Neural progenitor cell (in vitro differentiated cells): ENCODE results near the gene FAM120C. TPM values are rescaled to one million over a fixed set of nuclear protein-coding genes. Genes with fewer than 3 reads are reported as not detected.

Experiments
- DNase-seq: peaks from one replicate; pipeline ENCODE4 v3.0.0-alpha.2; 2016; ENCODE audit warnings: low spot score
- H2AFZ ChIP-seq: fragments of 200-600 bp; sonication (generic); replicated peaks from 2 replicates; pipeline ENCODE4 v1.6.1; 2016; ENCODE audit warnings: antibody characterized with exemption
- H3F3A ChIP-seq: fragments of 200-600 bp; sonication (generic); 2 replicates; pipeline ENCODE4 v1.6.1; 2016; ENCODE audit warnings: antibody characterized with exemption, low read depth
- H3K27ac ChIP-seq: fragments of 200-600 bp; sonication (generic); 2 replicates; pipeline ENCODE4 v1.5.1; 2016; ENCODE audit warnings: mild to moderate bottlenecking
- H3K27me3 ChIP-seq: fragments of 200-600 bp; sonication (generic); 2 replicates; pipeline ENCODE4 v1.6.1; 2016; ENCODE audit warnings: mild to moderate bottlenecking, moderate library complexity
- H3K36me3 ChIP-seq: fragments of 200-600 bp; sonication (generic); 2 replicates; pipeline ENCODE4 v1.5.1; 2016
- H3K4me1 ChIP-seq: fragments of 200-600 bp; sonication (generic); 2 replicates; pipeline ENCODE4 v1.6.1; 2016; ENCODE audit warnings: mixed run types
- H3K4me2 ChIP-seq: fragments of 200-600 bp; sonication (generic); 2 replicates; pipeline ENCODE4 v1.6.1; 2016
- H3K4me3 ChIP-seq: fragments of 200-600 bp; sonication (generic); 2 replicates; pipeline ENCODE4 v1.5.1; 2016
- H3K79me2 ChIP-seq: fragments of 200-600 bp; sonication (generic); 2 replicates; pipeline ENCODE4 v1.6.1; 2016; ENCODE audit warnings: low read depth
- H3K9ac ChIP-seq: fragments of 200-600 bp; sonication (generic); 2 replicates; pipeline ENCODE4 v1.6.1; 2016
- H3K9me3 ChIP-seq: fragments of 200-600 bp; sonication (generic); 2 replicates; pipeline ENCODE4 v1.5.1; 2016; ENCODE audit warnings: low read depth
- H4K20me1 ChIP-seq: fragments of 200-600 bp; sonication (generic); 2 replicates; pipeline ENCODE4 v1.6.1; 2016; ENCODE audit warnings: low read depth
- H3K27ac Mint-ChIP-seq: 3 replicates; pipeline ENCODE4 v1.8.0; 2021; ENCODE audit warnings: mixed read lengths
- H3K27me3 Mint-ChIP-seq: 2 replicates; pipeline ENCODE4 v1.8.0; 2022; ENCODE audit warnings: low read depth, mild to moderate bottlenecking, inconsistent platforms, moderate library complexity, mixed read lengths; ENCODE audit not compliant: insufficient read depth
- H3K36me3 Mint-ChIP-seq: 3 replicates; pipeline ENCODE4 v1.8.0; 2021; ENCODE audit warnings: mixed read lengths
- H3K4me1 Mint-ChIP-seq: 3 replicates; pipeline ENCODE4 v1.8.0; 2021; ENCODE audit warnings: mixed read lengths
- H3K4me3 Mint-ChIP-seq: 3 replicates; pipeline ENCODE4 v1.8.0; 2021; ENCODE audit warnings: mild to moderate bottlenecking, moderate library complexity, mixed read lengths
- H3K9me3 Mint-ChIP-seq: 3 replicates; pipeline ENCODE4 v1.8.0; 2020; ENCODE audit warnings: mixed read lengths
- CTCF ChIP-seq: fragments of 200-600 bp; sonication (generic); IDR thresholded peaks from 2 replicates; pipeline ENCODE4 v1.5.1; 2017; ENCODE audit warnings: antibody characterized with exemption, mild to moderate bottlenecking
- EZH2 ChIP-seq: fragments of 200-600 bp; sonication (generic); IDR thresholded peaks from 2 replicates; pipeline ENCODE4 v1.6.1; 2017; ENCODE audit warnings: antibody characterized with exemption, mild to moderate bottlenecking, moderate library complexity
- EZH2phosphoT487 ChIP-seq: fragments of 200-600 bp; sonication (generic); IDR thresholded peaks from 2 replicates; pipeline ENCODE4 v1.6.1; 2017; ENCODE audit warnings: antibody characterized with exemption
- total RNA-seq: library from RNA; depleted of rRNA; stranded (reverse); fragments of >200 nt; gene quantifications from 2 replicates; pipeline ENCODE4 v1.2.3, GENCODE V29; 2015; ENCODE audit warnings: low replicate concordance

Gene FAM120C
- total RNA-seq, 1 donor from 2014 or later = 5.1 TPM

- Histone ChIP-seq H4K20me1 (no peaks in the 10 kb centered on the region), H3K36me3 (no peaks in the 10 kb centered on the region), H3K27me3 (no peaks in the 10 kb centered on the region), H3K9me3 (peaks cover 8% of the 10 kb centered on the region), H3K4me1 (no peaks in the 10 kb centered on the region), H3K4me2 (no peak overlapping the region), H3F3A (no peaks in the 10 kb centered on the region), H3K27ac (no peak overlapping the region), H3K9ac (no peak overlapping the region), H3K4me3 (no peak overlapping the region), H2AFZ (no peak overlapping the region), H3K79me2 (no peaks in the 10 kb centered on the region)
- Mint-ChIP-seq H3K36me3 (no peaks in the 10 kb centered on the region), H3K4me1 (no peaks in the 10 kb centered on the region), H3K27ac (no peak overlapping the region), H3K27me3 (peaks cover 2% of the 10 kb centered on the region), H3K4me3 (no peak overlapping the region), H3K9me3 (no peaks in the 10 kb centered on the region)
- TF ChIP-seq EZH2phosphoT487 (no peak), EZH2 (no peak), CTCF (no peak)
- DNase-seq = no peak
These were observed 12.0 kb upstream of the FAM120C start for GRCh38 chrX:54194982-54195588.

GRCh38 chrX:54193085-54193821 lies 10.2 kb upstream of the FAM120C start:
- no peak overlapping the region for H3K4me3 ChIP-seq
- Mint-ChIP-seq H3K36me3 (no peaks in the 10 kb centered on the region), H3K4me3 (no peak overlapping the region), H3K9me3 (peaks cover 2% of the 10 kb centered on the region), H3K27me3 (no peaks in the 10 kb centered on the region), H3K27ac (no peak overlapping the region), H3K4me1 (no peaks in the 10 kb centered on the region)
- no peak overlapping the region for H3K27ac ChIP-seq
- no peaks in the 10 kb centered on the region for H3K27me3 ChIP-seq
- TF ChIP-seq EZH2phosphoT487 = no peak
- no peak for TF ChIP-seq EZH2
- no peak for TF ChIP-seq CTCF
- H3K4me1 ChIP-seq = no peaks in the 10 kb centered on the region
- peaks cover 8% of the 10 kb centered on the region for H3K9me3 ChIP-seq
- no peaks in the 10 kb centered on the region for H4K20me1 ChIP-seq
- no peak overlapping the region for H3K4me2 ChIP-seq
- DNase-seq = no peak
- H3K36me3 ChIP-seq = no peaks in the 10 kb centered on the region
- H2AFZ ChIP-seq = no peak overlapping the region
- no peaks in the 10 kb centered on the region for H3K79me2 ChIP-seq
- no peaks in the 10 kb centered on the region for H3F3A ChIP-seq
- no peak overlapping the region for H3K9ac ChIP-seq

GRCh38 chrX:54184474-54184873 lies 1.4 kb upstream of the FAM120C start:
- H3K27me3 Mint-ChIP-seq = peaks cover 4% of the 10 kb centered on the region
- Histone ChIP-seq H3K9me3 (no peaks in the 10 kb centered on the region), H3K79me2 (peaks cover 35% of the 10 kb centered on the region), H4K20me1 (peaks cover 18% of the 10 kb centered on the region), H3K36me3 (no peaks in the 10 kb centered on the region), H3F3A (no peaks in the 10 kb centered on the region), H3K9ac (no peak overlapping the region), H3K4me3 (no peak overlapping the region), H3K27me3 (no peaks in the 10 kb centered on the region), H3K4me2 (no peak overlapping the region), H2AFZ (no peak overlapping the region), H3K4me1 (peaks cover 15% of the 10 kb centered on the region), H3K27ac (no peak overlapping the region)
- H3K27ac Mint-ChIP-seq = no peak overlapping the region
- H3K36me3 Mint-ChIP-seq = no peaks in the 10 kb centered on the region
- peaks cover 2% of the 10 kb centered on the region for H3K9me3 Mint-ChIP-seq
- no peak overlapping the region for H3K4me3 Mint-ChIP-seq
- no peak for TF ChIP-seq CTCF
- no peak for TF ChIP-seq EZH2phosphoT487
- no peak for TF ChIP-seq EZH2
- peaks cover 22% of the 10 kb centered on the region for H3K4me1 Mint-ChIP-seq
- DNase-seq = no peak
